Astrocyte (in vitro differentiated cells and primary cell): ENCODE data around the gene CLDN22. TPM values are rescaled to one million over a fixed set of nuclear protein-coding genes. Genes with fewer than 3 reads are reported as not detected.

Source experiments
- DNase-seq: peaks from one replicate; pipeline ENCODE4 v3.0.0-alpha.2; 2010; ENCODE audit warnings: low read depth
- FAIRE-seq: peaks from 2 replicates; lab custom pipeline; 2011; peaks lifted over from hg19 to GRCh38; lab: Jason Lieb, UNC
- H2AFZ ChIP-seq: 2 replicates; pipeline ENCODE4 v1.6.0; 2012; ENCODE audit warnings: low read depth, low read length, inconsistent platforms
- H3K27ac ChIP-seq: 2 replicates; pipeline ENCODE4 v1.5.1; 2011; ENCODE audit warnings: low read depth, low read length, inconsistent platforms
- H3K27me3 ChIP-seq: 2 replicates; pipeline ENCODE4 v1.6.0; 2011; ENCODE audit warnings: low read length, inconsistent platforms; ENCODE audit not compliant: insufficient read depth
- H3K36me3 ChIP-seq: 2 replicates; pipeline ENCODE4 v1.5.1; 2011; ENCODE audit warnings: low read length, inconsistent platforms; ENCODE audit not compliant: insufficient read depth
- H3K4me1 ChIP-seq: 2 replicates; pipeline ENCODE4 v1.5.1; 2011; ENCODE audit warnings: low read length, inconsistent platforms; ENCODE audit not compliant: insufficient read depth
- H3K4me2 ChIP-seq: 2 replicates; pipeline ENCODE4 v1.6.0; 2012; ENCODE audit warnings: low read length, inconsistent platforms
- H3K4me3 ChIP-seq: 2 replicates; pipeline ENCODE4 v1.5.1; 2011; ENCODE audit warnings: low read depth, mild to moderate bottlenecking, low read length, inconsistent platforms; ENCODE audit not compliant: insufficient read depth
- H3K79me2 ChIP-seq: 2 replicates; pipeline ENCODE4 v1.6.0; 2012; ENCODE audit warnings: mild to moderate bottlenecking, low read length, inconsistent platforms; ENCODE audit not compliant: insufficient read depth
- H3K9ac ChIP-seq: 2 replicates; pipeline ENCODE4 v1.6.0; 2012; ENCODE audit warnings: mild to moderate bottlenecking, low read length, inconsistent platforms
- H3K9me3 ChIP-seq: 2 replicates; pipeline ENCODE4 v1.5.1; 2012; ENCODE audit warnings: low read depth, mild to moderate bottlenecking, low read length, inconsistent platforms; ENCODE audit not compliant: insufficient read depth
- H4K20me1 ChIP-seq: 2 replicates; pipeline ENCODE4 v1.6.0; 2012; ENCODE audit warnings: low read length, inconsistent platforms; ENCODE audit not compliant: insufficient read depth
- H3K27ac Mint-ChIP-seq: one replicate; pipeline ENCODE4 v1.8.0; 2021; ENCODE audit warnings: mild to moderate bottlenecking, mixed read lengths; ENCODE audit not compliant: unreplicated experiment
- H3K27me3 Mint-ChIP-seq: one replicate; pipeline ENCODE4 v1.8.0; 2021; ENCODE audit warnings: low read depth, mixed read lengths; ENCODE audit not compliant: unreplicated experiment
- H3K36me3 Mint-ChIP-seq: one replicate; pipeline ENCODE4 v1.8.0; 2021; ENCODE audit warnings: low read depth, mixed read lengths; ENCODE audit not compliant: unreplicated experiment
- H3K4me1 Mint-ChIP-seq: one replicate; pipeline ENCODE4 v1.8.0; 2021; ENCODE audit warnings: low read depth, mixed read lengths; ENCODE audit not compliant: unreplicated experiment
- H3K4me3 Mint-ChIP-seq: one replicate; pipeline ENCODE4 v1.8.0; 2021; ENCODE audit warnings: mild to moderate bottlenecking, moderate library complexity, mixed read lengths; ENCODE audit not compliant: unreplicated experiment
- H3K9me3 Mint-ChIP-seq: one replicate; pipeline ENCODE4 v1.8.0; 2021; ENCODE audit warnings: mild to moderate bottlenecking, mixed read lengths; ENCODE audit not compliant: unreplicated experiment
- CTCF ChIP-seq: IDR thresholded peaks from 2 replicates; pipeline ENCODE4 v1.5.1; 2011; ENCODE audit warnings: low read depth, mild to moderate bottlenecking, inconsistent platforms, low read length, moderate library complexity; ENCODE audit not compliant: insufficient read depth
- EZH2 ChIP-seq: IDR thresholded peaks from 2 replicates; pipeline ENCODE4 v1.6.1; 2012; ENCODE audit warnings: mild to moderate bottlenecking, low read length, inconsistent platforms; ENCODE audit not compliant: insufficient read depth
- total RNA-seq: library from RNA; stranded (reverse); gene quantifications from 2 replicates; pipeline ENCODE4 v1.2.1, GENCODE V29; 2021

CLDN22 gene
- total RNA-seq, 1 donor from 2014 or later, result not detected

GRCh38 chr4:183268556-183268955, 51.5 kb downstream of the CLDN22 start:
- Histone ChIP-seq H3K27me3 (no peaks in the 10 kb centered on the region), H3K36me3 (peaks cover 34% of the 10 kb centered on the region), H3K4me3 (no peak overlapping the region), H3K27ac (no peak overlapping the region), H3K9ac (no peak overlapping the region), H3K4me1 (no peaks in the 10 kb centered on the region), H4K20me1 (peaks cover 3% of the 10 kb centered on the region), H3K9me3 (no peaks in the 10 kb centered on the region), H3K79me2 (no peaks in the 10 kb centered on the region), H2AFZ (no peak overlapping the region), H3K4me2 (no peak overlapping the region)
- no peaks in the 10 kb centered on the region for H3K9me3 Mint-ChIP-seq
- peaks cover 13% of the 10 kb centered on the region for H3K36me3 Mint-ChIP-seq
- H3K27me3 Mint-ChIP-seq, result no peaks in the 10 kb centered on the region
- DNase-seq (no peak), FAIRE-seq (no peak)
- no peak overlapping the region for H3K4me3 Mint-ChIP-seq
- no peak overlapping the region for H3K27ac Mint-ChIP-seq
- peaks cover 11% of the 10 kb centered on the region for H3K4me1 Mint-ChIP-seq
- no peak for TF ChIP-seq EZH2
- TF ChIP-seq CTCF, result no peak

Other genes with a start within 250 kb of the CLDN22 start
- gene WWC2, start 221.0 kb downstream of the CLDN22 start, total RNA-seq, result 51.6 and 62.6 TPM in 2 replicates
- gene CLDN24, start 2.1 kb upstream of the CLDN22 start, total RNA-seq, result not detected in 2 replicates
- 9.6 and 11.6 TPM in 2 replicates for gene CDKN2AIP, start 124.4 kb upstream of the CLDN22 start, total RNA-seq
- 10.2 and 10.3 TPM in 2 replicates for gene ING2, start 184.8 kb upstream of the CLDN22 start, total RNA-seq